Calu3 (cell line): ENCODE results near the gene STIM2. TPM values are rescaled to one million over a fixed set of nuclear protein-coding genes. Genes with fewer than 3 reads are reported as not detected.
A peak's percentile ranks its signal among the peaks of the same experiment; 100 is the strongest.

Experiments used
- BruUV-seq: library from RNA; stranded (reverse); fragments of 400-500 nt; replicated peaks from 2 replicates; lab custom pipeline; 2021; lab: Mats Ljungman, UMichigan
- CTCF ChIA-PET: fragments of 300-600 bp; sonication (Branson Sonifier 250); formaldehyde crosslinking; loops from one replicate; lab custom pipeline; 2022; ENCODE audit warnings: antibody characterized with exemption; lab: Charles Lee
- DNase-seq: peaks from one replicate; pipeline ENCODE4 v3.0.0; 2022
- H3K27ac Mint-ChIP-seq: one replicate; pipeline ENCODE4 v1.8.0; 2022; ENCODE audit warnings: mixed read lengths; ENCODE audit not compliant: unreplicated experiment
- H3K27me3 Mint-ChIP-seq: one replicate; pipeline ENCODE4 v1.8.0; 2022; ENCODE audit warnings: mixed read lengths; ENCODE audit not compliant: unreplicated experiment
- H3K36me3 Mint-ChIP-seq: one replicate; pipeline ENCODE4 v1.8.0; 2022; ENCODE audit warnings: mild to moderate bottlenecking, moderate library complexity, mixed read lengths; ENCODE audit not compliant: insufficient read depth, unreplicated experiment
- H3K4me1 Mint-ChIP-seq: one replicate; pipeline ENCODE4 v1.8.0; 2022; ENCODE audit warnings: mild to moderate bottlenecking, low read depth, mixed read lengths; ENCODE audit not compliant: unreplicated experiment
- H3K4me3 Mint-ChIP-seq: one replicate; pipeline ENCODE4 v1.8.0; 2022; ENCODE audit warnings: mild to moderate bottlenecking, low read depth, moderate library complexity, mixed read lengths; ENCODE audit not compliant: unreplicated experiment
- H3K9me3 Mint-ChIP-seq: one replicate; pipeline ENCODE4 v1.8.0; 2022; ENCODE audit warnings: low read depth, mixed read lengths; ENCODE audit not compliant: unreplicated experiment
- intact Hi-C: fragments of 100-400 bp; cut with micrococcal nuclease; formaldehyde crosslinking; loops from one replicate; pipeline ENCODE4 v1.10.0; 2022; ENCODE audit not compliant: unreplicated experiment
- total RNA-seq: library from RNA; stranded (reverse); gene quantifications from 2 replicates; pipeline ENCODE4 v1.2.3, GENCODE V29; 2022
- TF ChIP-seq, protein P1 (sequence below): fragments of 200-600 bp; IDR thresholded peaks from one replicate; pipeline ENCODE4 v1.8.0; 2022; ENCODE audit warnings: antibody characterized with exemption; ENCODE audit not compliant: unreplicated experiment

STIM2 gene
- total RNA-seq, 1 experiment from 2014 or later: 24.2 TPM

- Mint-ChIP-seq H3K4me1 (no peaks in the 10 kb centered on the region), H3K4me3 (no peak overlapping the region), H3K9me3 (no peaks in the 10 kb centered on the region), H3K36me3 (no peaks in the 10 kb centered on the region), H3K27ac (no peak overlapping the region), H3K27me3 (no peaks in the 10 kb centered on the region)
- intact Hi-C loops: no loop called here
- TF ChIP-seq, protein P1, sequence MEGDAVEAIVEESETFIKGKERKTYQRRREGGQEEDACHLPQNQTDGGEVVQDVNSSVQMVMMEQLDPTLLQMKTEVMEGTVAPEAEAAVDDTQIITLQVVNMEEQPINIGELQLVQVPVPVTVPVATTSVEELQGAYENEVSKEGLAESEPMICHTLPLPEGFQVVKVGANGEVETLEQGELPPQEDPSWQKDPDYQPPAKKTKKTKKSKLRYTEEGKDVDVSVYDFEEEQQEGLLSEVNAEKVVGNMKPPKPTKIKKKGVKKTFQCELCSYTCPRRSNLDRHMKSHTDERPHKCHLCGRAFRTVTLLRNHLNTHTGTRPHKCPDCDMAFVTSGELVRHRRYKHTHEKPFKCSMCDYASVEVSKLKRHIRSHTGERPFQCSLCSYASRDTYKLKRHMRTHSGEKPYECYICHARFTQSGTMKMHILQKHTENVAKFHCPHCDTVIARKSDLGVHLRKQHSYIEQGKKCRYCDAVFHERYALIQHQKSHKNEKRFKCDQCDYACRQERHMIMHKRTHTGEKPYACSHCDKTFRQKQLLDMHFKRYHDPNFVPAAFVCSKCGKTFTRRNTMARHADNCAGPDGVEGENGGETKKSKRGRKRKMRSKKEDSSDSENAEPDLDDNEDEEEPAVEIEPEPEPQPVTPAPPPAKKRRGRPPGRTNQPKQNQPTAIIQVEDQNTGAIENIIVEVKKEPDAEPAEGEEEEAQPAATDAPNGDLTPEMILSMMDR: no peak
- no TSS peak for BruUV-seq
- CTCF ChIA-PET: interaction anchor here (0.6 kb wide), 1 partner anchor 87 kb away, joined by 3 read pairs; no protein-coding TSS in a partner anchor
- DNase-seq: no peak
Measured at GRCh38 chr4:26874110-26874509, 13.5 kb downstream of the STIM2 start.

GRCh38 chr4:26877406-26877805, 16.8 kb downstream of the STIM2 start:
- H3K27me3 Mint-ChIP-seq: no peaks in the 10 kb centered on the region

GRCh38 chr4:26877961-26878360, 17.3 kb downstream of the STIM2 start:
- no peak overlapping the region for H3K4me3 Mint-ChIP-seq
- DNase-seq: no peak
- no peaks in the 10 kb centered on the region for H3K9me3 Mint-ChIP-seq
- no peaks in the 10 kb centered on the region for H3K36me3 Mint-ChIP-seq
- no peak overlapping the region for H3K27ac Mint-ChIP-seq
- BruUV-seq: no TSS peak
- H3K27me3 Mint-ChIP-seq: no peaks in the 10 kb centered on the region
- CTCF ChIA-PET: no interaction called here
- intact Hi-C loops: no loop called here
- H3K4me1 Mint-ChIP-seq: no peaks in the 10 kb centered on the region
- TF ChIP-seq, protein P1: no peak

More at GRCh38 chr4:26877406-26877805, 16.8 kb downstream of the STIM2 start:
- Mint-ChIP-seq H3K4me3 (no peak overlapping the region), H3K9me3 (no peaks in the 10 kb centered on the region), H3K36me3 (no peaks in the 10 kb centered on the region), H3K27ac (no peak overlapping the region), H3K4me1 (no peaks in the 10 kb centered on the region)
- TF ChIP-seq, protein P1: no peak
- no TSS peak for BruUV-seq
- CTCF ChIA-PET: no interaction called here
- intact Hi-C loops: no loop called here
- no peak for DNase-seq

DNA sequence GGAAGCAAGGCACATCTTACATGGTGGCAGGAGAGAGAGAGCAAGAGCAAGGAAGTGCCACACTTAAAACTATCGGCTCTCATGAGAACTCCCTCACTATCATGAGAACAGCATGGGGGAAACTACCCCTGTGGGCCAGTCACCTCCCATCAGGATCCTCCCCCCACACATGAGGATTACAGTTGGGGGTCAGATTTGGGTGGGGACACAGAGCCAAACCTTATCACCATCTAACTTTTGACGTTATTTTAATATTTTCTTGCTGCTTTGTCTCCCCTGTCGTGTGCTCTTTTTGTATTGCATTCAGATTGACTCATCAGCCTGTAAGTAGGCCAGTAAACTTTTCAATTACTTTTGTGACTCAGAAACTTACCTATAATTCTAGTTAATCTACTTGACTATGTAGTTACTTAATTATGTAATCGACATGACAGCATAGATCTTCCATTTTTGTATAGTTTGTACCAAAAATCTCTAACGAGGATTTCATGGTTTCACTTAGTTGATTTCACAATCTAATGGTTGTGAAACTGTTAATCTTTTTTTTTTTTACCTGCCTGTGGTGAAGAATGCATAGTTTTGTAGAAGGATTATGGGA, 18.3 kb downstream of the STIM2 start:
- CTCF ChIA-PET: no interaction called here
- Mint-ChIP-seq H3K9me3 (no peaks in the 10 kb centered on the region), H3K27me3 (no peaks in the 10 kb centered on the region), H3K36me3 (no peaks in the 10 kb centered on the region), H3K27ac (peak overlapping the region; percentile 47), H3K4me3 (no peak overlapping the region), H3K4me1 (no peaks in the 10 kb centered on the region)
- intact Hi-C loops: no loop called here
- no peak for DNase-seq
- TF ChIP-seq, protein P1: no peak
- no TSS peak for BruUV-seq
